C4-2B (cell line): Measurements from ENCODE around the gene CDC42BPG.

Experiments
- CTCF ChIP-seq: fragments of 450-650 bp; conservative IDR thresholded peaks from 2 replicates; pipeline ENCODE4 v1.5.1; 2017; ENCODE audit warnings: mild to moderate bottlenecking
- ZFX ChIP-seq: fragments of 450-650 bp; IDR thresholded peaks from 2 replicates; pipeline ENCODE4 v1.6.1; 2017

GRCh38 chr11:64877390-64878222, 33.2 kb upstream of the CDC42BPG start:
- TF ChIP-seq CTCF: no peak
- TF ChIP-seq ZFX: no peak
